HG02870 (cell line): ENCODE results near the gene TRIM24.
"Not testable (repeated sequence)": the region's sequence is repeated elsewhere in the genome, so short reads cannot be mapped to it uniquely, and the experiment has no call there.

Experiments
- ATAC-seq: cut with Tn5 transposase; IDR thresholded peaks from one replicate; pipeline ENCODE4 v1.9.1; 2021; ENCODE audit warnings: mild to moderate bottlenecking, moderate library complexity; ENCODE audit not compliant: unreplicated experiment

The TRIM24 gene

DNA sequence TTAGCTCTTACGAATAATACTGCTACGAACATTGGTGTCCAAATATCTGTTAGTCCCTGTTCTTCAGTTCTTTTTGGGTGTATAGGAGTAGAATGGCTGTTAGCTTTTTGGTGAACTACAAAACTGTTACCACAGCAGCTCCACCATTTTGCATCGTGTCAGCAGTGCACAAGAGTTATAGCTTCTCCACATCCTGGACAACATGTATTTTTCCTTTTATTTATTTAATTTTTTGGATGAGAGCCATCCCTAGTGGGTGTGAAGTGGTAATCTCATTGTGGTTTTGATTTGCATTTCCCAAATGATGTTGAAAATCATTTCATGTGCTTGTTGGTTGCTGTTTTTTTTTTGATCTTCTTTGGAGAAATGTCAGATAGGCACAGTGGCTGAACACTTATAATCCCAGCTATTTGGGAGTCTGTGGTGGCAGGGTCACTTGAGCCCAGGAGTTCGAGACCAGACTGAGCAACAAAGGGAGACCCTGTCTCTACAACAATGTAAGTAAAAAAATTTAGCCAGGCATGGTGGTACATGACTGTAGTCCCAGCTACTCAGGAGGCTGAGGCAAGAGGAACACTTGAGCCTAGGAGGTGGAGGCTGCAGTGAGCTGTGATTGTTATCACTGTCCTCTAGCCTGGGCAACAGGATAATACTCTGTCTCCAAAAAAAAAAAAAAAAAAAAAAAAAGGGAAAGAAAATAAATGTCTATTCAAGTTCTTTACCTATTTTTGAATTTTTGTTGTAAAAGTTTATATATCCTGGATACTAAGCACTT lies 31.7 kb downstream of the TRIM24 start:
- no peak for ATAC-seq

GRCh38 chr7:138492423-138492822 lies 32.4 kb downstream of the TRIM24 start:
- ATAC-seq: no peak

DNA sequence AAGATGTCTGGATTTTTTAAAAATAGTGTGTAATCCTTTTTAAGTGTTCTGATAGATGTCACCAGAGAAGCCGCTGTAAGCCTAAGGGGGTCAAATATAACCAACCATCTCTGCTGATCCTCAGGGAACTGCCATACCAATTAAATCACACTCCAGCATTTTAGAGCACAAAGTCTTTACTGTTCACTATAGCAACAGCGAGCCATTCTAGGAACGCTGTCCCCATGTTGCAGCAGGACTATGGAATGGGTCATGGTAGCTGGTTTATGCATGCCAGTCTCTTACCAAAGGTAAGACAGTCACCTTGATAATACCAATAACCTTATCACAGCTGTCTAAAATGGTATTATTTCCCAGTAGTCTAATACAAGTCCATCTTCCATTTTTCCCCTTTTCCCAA lies 33.5 kb downstream of the TRIM24 start:
- ATAC-seq: no peak

GRCh38 chr7:138495485-138495884 lies 35.4 kb downstream of the TRIM24 start:
- ATAC-seq: no peak

DNA sequence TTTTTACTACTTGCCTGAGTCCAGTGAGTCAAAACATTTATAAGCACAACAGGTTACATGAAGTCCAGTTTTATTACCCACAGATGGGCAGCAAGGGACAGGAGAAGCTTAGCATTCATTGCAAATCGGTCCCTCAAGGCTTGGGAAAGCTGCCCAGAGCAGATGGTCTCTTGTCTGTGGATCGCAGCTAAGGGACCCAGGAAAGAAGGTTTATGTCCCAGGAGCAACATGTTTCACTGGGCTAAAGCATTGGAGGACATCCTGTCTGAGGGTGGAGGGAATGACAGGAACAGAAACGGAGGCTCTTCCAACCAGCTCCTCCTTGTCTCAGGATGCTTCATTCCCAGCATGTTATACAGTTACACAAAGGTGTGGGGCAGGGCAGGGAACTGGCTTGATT lies 39.3 kb downstream of the TRIM24 start:
- ATAC-seq: no peak

- ATAC-seq: not testable (repeated sequence)
These were observed 40.2 kb downstream of the TRIM24 start for GRCh38 chr7:138500303-138500702.

- no peak for ATAC-seq
These were observed 40.8 kb downstream of the TRIM24 start for GRCh38 chr7:138500892-138501291.

- no peak for ATAC-seq
These were observed 42.1 kb downstream of the TRIM24 start for GRCh38 chr7:138502023-138502767.

DNA sequence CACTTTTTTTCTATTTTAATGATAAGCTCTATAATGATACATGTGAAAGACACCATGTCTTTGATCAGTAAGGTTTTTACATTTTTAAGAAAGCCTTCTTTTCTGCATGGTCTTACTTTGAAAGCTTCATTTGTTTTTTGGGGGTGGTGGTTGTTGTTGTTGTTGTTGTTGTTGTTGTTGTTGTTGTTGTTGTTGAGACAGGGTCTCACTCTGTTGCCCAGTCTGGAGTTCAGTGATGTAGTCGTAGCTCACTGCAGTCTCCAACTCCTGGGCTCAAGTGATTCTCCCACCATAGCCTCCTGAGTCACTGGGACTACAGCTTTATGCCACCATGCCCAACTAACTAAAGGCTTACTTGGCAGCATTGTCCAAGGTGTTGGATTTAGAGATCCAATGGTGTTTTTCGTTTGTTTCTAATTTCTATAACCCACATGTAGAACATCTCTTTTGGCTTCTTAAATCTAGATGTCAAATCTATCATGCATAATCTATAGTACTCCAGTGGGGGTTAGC lies 45.4 kb downstream of the TRIM24 start:
- ATAC-seq: no peak

DNA sequence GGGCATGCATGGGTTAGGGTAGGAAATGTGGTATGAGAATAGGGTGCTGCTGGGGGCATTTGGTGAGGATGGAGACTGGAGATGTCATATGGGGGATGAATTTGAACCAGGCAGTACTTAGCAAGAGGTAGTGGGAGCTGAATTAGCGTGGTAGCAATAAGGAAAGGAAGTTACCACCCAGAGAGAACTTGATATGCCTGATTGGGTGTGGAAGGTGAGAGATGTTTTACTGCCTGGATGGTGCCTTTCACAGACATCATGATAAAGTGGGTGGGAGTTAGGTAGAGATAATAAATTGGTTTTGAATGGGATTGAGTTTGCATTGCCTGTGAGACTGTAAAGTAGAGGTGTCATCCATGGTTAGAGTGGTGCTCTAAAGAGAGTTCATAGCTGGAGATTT lies 46.7 kb downstream of the TRIM24 start:
- ATAC-seq: no peak

DNA sequence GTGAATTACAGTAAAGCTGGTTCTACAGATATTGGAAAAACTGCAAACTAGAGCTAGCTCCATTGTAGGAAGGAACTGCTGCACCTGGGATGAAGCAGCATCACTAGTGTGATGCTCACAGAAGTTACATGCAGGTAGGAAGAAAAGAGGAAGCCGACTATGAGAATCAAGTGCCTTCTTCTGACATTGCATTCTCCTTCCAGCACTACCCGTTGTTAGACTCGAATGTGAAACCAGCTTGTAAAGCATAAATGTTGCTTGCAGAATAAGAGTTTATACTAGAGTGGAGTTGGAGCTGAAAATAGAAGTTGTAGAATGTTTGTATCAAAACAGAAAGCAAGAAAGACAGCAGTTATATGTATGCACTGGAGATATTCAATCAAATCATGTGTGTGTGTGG lies 49.9 kb downstream of the TRIM24 start:
- no peak for ATAC-seq

DNA sequence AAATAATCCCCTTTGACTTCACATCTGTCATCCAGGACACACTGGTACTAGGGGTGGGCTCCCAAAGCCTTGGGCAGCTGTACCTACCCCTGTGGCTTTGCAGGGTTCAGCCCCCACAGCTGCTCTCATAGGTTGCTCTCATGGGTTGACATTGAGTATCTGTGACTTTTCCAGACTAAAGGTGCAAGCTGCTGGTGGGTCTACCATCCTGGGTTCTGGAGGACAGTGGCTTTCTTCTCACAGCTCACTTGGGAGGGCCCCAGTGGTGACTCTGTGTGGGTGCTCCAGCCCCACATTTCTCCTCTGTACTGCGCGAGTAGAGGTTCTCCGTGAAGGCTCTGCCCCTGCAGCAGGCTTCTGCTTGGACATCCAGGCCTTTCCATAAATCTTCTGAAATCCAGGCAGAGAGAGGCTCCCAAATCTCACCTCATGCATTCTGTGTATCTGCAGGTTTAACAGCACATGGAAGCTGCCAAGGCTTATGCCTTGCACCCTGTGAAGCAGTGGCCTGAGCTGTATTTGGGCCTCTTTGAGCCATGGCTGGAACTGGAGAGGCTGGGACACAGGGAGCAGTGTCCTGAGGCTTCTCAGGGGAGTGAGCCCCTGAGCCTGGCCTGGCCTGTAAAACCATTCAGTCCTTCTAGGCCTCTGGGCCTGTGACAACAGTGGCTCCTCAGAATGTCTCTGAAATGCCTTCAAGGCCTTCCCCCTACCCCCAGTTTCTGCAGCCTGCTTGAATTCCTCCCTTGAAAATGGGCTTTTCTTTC lies 52.2 kb downstream of the TRIM24 start:
- no peak for ATAC-seq

GRCh38 chr7:138512885-138513284 lies 52.8 kb downstream of the TRIM24 start:
- no peak for ATAC-seq

GRCh38 chr7:138513344-138513871 lies 53.3 kb downstream of the TRIM24 start:
- no peak for ATAC-seq

GRCh38 chr7:138514044-138514443 lies 54.0 kb downstream of the TRIM24 start:
- ATAC-seq: no peak

DNA sequence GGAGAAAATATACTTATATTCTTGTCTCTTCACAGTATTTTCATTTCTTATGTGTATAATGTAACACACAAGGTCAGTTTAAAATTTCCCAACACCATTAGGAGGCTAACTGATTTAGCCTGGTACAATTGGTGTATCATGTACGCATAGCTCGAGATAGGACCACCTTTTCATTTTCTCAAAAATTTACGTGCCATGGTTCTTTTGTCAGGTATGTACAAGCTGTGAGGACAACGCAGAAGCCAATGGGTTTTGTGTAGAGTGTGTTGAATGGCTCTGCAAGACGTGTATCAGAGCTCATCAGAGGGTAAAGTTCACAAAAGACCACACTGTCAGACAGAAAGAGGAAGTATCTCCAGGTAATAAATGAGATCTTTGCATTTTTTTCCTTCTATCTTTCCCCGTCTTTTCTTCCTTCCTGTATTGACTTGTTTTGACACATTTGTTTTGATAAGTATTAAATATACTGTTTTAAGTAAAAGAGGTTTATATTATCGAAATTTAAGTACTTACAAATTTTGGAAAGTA lies 55.0 kb downstream of the TRIM24 start:
- no peak for ATAC-seq

GRCh38 chr7:138519061-138519798 lies 59.2 kb downstream of the TRIM24 start:
- ATAC-seq: no peak

- ATAC-seq: no peak
These were observed 60.7 kb downstream of the TRIM24 start for GRCh38 chr7:138520742-138521141.

GRCh38 chr7:138521837-138522461 lies 61.9 kb downstream of the TRIM24 start:
- ATAC-seq: no peak

- no peak for ATAC-seq
These were observed 64.2 kb downstream of the TRIM24 start for GRCh38 chr7:138524259-138524658.
